Activated naive CD8-positive, alpha-beta T cell (primary cell): ENCODE measurements around the gene BHLHE40.

Experiments used
- H3K27ac Mint-ChIP-seq: one replicate; pipeline ENCODE4 v1.8.0; 2021; ENCODE audit warnings: mixed read lengths
- H3K27me3 Mint-ChIP-seq: one replicate; pipeline ENCODE4 v1.8.0; 2021; ENCODE audit warnings: mixed read lengths
- H3K36me3 Mint-ChIP-seq: one replicate; pipeline ENCODE4 v1.8.0; 2021; ENCODE audit warnings: mixed read lengths
- H3K4me1 Mint-ChIP-seq: one replicate; pipeline ENCODE4 v1.8.0; 2021; ENCODE audit warnings: low read depth, mixed read lengths
- H3K4me3 Mint-ChIP-seq: one replicate; pipeline ENCODE4 v1.8.0; 2021; ENCODE audit warnings: mild to moderate bottlenecking, mixed read lengths
- H3K9me3 Mint-ChIP-seq: one replicate; pipeline ENCODE4 v1.8.0; 2021; ENCODE audit warnings: low read depth, mixed read lengths

BHLHE40 gene

DNA sequence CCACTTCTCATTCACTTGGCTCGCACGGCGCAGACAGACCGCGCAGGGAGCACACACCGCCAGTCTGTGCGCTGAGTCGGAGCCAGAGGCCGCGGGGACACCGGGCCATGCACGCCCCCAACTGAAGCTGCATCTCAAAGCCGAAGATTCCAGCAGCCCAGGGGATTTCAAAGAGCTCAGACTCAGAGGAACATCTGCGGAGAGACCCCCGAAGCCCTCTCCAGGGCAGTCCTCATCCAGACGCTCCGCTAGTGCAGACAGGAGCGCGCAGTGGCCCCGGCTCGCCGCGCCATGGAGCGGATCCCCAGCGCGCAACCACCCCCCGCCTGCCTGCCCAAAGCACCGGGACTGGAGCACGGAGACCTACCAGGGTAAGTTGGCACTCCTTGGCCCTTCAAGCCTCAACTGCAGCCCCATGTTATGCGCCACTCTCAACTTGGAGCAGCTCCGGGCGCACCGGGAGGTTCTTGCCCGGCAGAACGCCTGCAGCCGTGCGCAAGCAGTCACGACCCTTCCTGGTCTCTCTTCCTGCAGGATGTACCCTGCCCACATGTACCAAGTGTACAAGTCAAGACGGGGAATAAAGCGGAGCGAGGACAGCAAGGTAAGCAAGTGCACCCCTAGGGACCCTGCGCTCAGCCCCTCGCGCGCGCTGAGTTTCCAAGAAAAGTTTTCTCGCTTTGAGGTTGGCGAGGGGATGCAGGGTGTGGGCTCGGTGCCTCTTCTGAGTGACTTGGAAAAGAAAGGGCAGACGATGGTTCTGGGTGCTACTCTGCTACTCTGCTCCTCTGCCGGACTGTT, at the start of gene BHLHE40:
Gene BHLHE40, plus strand, starts transcription at position 10 of the 801 bp plus-strand sequence. Its CDS starts 282 bp downstream, at position 292.
- Mint-ChIP-seq H3K9me3 (no peaks in the 10 kb centered on the region), H3K36me3 (peaks cover 16% of the 10 kb centered on the region), H3K27me3 (no peaks in the 10 kb centered on the region), H3K4me1 (peaks cover 55% of the 10 kb centered on the region), H3K4me3 (peak within 1 kb of the TSS; percentile 98), H3K27ac (peak within 1 kb of the TSS; percentile 98)

DNA sequence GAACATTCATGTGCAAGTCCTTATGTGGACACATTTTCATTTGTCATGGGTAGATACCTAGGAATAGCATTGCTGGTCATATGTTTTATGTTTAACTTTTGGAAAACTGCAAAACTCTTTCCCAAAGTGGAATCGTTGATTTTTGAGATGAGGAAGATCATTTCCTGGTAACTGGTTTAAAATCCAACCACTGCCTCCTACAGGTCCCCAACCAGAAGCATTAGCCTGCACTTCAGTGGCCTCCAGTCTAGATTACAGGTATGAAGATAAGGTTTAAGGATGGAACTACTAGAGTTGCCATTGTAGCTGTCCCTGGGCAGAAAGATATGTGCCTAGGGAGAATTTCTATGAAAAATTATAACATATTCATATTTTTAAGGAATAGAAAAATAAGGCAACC, 48.7 kb upstream of the BHLHE40 start:
- H3K4me1 Mint-ChIP-seq: peaks cover 22% of the 10 kb centered on the region
- H3K36me3 Mint-ChIP-seq: no peaks in the 10 kb centered on the region
- H3K4me3 Mint-ChIP-seq: no peak overlapping the region
- H3K9me3 Mint-ChIP-seq: no peaks in the 10 kb centered on the region
- no peaks in the 10 kb centered on the region for H3K27me3 Mint-ChIP-seq
- no peak overlapping the region for H3K27ac Mint-ChIP-seq

DNA sequence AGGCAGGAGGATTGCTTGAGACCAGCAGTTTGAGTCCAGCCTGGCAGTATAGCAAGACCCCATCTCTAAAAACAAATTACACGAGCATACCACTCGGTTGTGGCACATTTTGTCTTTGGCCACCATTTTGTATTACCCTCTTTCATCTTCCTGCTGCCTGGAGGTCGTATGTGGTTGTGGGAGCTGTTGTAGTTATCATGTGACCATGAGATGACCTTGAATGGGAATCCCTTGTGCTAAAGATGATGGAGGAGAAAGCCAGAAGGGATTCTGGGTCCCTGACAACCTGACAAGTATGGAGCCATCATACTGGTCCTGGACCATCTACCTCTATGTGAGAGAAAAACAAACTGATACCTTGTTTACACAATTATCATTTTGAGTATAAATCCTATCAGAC, 45.2 kb upstream of the BHLHE40 start:
- no peaks in the 10 kb centered on the region for H3K9me3 Mint-ChIP-seq
- H3K27ac Mint-ChIP-seq: no peak overlapping the region

DNA sequence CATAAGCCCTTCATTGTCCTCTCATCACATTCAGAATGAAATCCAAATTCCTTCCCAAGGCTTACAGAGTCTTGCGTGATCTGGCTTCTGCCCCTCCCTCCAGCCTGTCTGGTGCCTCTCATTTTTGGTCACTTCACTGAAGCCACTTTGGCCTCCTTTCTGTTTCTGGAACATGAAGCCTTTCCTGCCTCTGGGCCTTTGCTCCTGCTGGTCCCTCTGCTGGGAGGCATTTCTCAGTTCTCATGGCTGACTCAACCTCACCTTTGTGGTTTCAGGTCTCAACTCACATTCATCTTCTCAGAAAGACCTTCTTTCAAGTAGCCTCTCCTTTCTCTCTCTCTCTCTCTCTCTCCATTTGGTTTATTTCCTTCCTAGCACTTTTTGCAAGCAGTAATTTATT, 43.9 kb upstream of the BHLHE40 start:
- Mint-ChIP-seq H3K4me3 (no peak overlapping the region), H3K9me3 (no peaks in the 10 kb centered on the region), H3K4me1 (peaks cover 15% of the 10 kb centered on the region), H3K36me3 (peaks cover 2% of the 10 kb centered on the region), H3K27me3 (no peaks in the 10 kb centered on the region), H3K27ac (peak overlapping the region; percentile 54)

More for the DNA sequence above, 45.2 kb upstream of the BHLHE40 start:
- Mint-ChIP-seq H3K36me3 (peaks cover 2% of the 10 kb centered on the region), H3K4me1 (peaks cover 15% of the 10 kb centered on the region), H3K4me3 (no peak overlapping the region), H3K27me3 (no peaks in the 10 kb centered on the region)

DNA sequence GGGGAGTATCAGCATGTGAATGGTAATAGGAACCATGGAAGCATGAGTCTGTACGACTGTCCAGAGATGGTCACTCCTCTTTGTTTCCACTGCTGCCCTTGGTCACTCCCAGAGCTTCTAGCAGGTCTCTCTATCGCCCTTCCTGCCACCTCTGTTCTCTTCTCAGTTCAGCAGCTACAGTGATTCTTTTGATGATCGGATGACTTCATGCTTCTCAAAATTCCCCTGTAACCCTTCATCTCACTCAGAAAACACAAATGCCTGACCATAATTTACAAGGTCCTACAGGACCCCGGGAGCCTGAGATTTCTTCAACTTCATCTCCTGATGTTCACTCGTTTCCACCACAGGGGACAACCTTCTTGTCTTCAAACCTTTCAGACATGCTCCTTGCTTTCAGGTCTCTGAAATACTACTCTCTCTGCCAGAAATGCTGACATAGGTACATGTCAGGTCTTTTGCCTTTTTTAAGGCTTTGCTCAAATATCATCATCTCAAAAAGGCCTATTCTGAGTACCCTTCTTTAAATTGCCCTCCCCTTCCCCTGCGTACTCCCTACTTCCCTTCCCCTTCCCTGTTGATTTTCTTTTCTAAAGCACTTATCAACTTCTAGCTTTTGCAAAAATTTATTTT, 42.1 kb upstream of the BHLHE40 start:
- no peak overlapping the region for H3K27ac Mint-ChIP-seq
- no peaks in the 10 kb centered on the region for H3K27me3 Mint-ChIP-seq
- peaks cover 15% of the 10 kb centered on the region for H3K4me1 Mint-ChIP-seq
- no peak overlapping the region for H3K4me3 Mint-ChIP-seq
- no peaks in the 10 kb centered on the region for H3K9me3 Mint-ChIP-seq
- H3K36me3 Mint-ChIP-seq: peaks cover 2% of the 10 kb centered on the region

DNA sequence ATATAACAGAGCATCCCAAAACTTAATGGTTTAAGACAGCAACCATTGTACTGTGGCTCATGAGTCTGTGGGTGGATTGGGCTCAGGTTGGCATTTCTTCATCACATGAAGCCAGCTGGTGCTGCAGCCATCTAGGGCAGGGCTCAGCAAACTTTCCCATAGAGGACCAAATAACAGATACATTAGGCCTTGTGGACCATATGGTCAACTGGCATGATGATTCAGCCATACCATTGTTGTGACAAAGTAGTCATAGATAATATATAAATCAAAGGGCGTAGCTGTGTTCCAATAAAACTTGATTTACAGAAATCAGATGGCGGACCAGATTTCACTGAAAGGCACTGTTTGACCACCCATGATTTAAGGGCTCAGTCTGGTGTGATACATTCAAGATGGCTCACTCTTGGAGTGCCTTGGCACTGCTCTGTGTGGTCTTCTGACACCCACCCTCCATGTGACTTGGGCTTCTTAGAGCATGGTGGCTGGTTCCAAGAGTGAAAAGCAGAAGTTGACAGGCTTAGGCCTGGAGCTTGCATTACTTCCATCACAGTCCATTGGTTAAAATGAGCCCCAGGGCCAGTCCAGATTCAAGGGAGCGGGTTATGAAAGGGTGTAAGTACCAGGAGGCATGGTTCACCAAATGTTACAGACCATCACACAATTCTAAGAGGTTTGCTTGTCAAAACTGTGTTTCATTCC, 40.8 kb upstream of the BHLHE40 start:
- no peaks in the 10 kb centered on the region for H3K9me3 Mint-ChIP-seq
- H3K4me1 Mint-ChIP-seq: peaks cover 15% of the 10 kb centered on the region

DNA sequence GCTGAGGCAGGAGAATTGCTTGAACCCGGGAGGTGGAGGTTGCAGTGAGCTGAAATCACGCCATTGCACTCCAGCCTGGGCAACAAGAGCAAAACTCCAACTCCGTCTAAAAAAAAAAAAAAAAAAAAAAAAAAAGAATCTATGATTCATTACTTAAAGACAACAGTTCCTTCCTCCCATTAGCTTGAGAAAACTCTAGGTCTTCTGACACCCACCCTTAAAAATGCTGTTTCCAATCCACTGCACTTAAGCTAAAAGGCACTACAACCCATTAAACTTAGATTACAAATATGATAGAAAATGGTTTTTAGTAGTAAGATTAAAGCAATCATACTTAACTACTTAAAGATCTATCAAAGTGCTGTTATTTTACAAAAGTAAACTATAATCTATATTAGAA, 40.0 kb upstream of the BHLHE40 start:
- peaks cover 14% of the 10 kb centered on the region for H3K4me1 Mint-ChIP-seq
- no peak overlapping the region for H3K4me3 Mint-ChIP-seq
- no peaks in the 10 kb centered on the region for H3K9me3 Mint-ChIP-seq
- H3K27me3 Mint-ChIP-seq: no peaks in the 10 kb centered on the region
- H3K27ac Mint-ChIP-seq: no peak overlapping the region
- peaks cover 2% of the 10 kb centered on the region for H3K36me3 Mint-ChIP-seq

More for the DNA sequence above, 40.8 kb upstream of the BHLHE40 start:
- Mint-ChIP-seq H3K27me3 (no peaks in the 10 kb centered on the region), H3K27ac (no peak overlapping the region), H3K36me3 (peaks cover 2% of the 10 kb centered on the region), H3K4me3 (no peak overlapping the region)

DNA sequence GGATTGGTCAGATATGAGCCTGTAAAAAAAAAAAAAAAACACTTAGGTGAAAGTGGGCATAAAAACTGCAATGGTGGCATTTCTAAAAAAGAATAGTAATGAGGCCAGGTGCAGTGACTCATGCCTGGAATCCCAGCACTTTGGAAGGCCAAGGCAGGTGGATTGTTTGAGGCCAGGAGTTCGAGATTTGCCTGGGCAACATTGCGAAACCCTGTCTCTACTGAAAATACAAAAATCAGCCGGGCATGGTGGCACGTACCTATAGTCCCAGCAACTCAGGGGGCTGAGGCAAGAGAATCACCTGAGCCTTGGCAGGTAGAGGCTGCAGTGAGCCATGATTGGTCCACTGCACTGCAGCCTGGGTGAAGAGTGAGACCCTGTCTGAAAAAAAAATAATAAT, 38.3 kb upstream of the BHLHE40 start:
- H3K9me3 Mint-ChIP-seq: no peaks in the 10 kb centered on the region
- H3K27ac Mint-ChIP-seq: no peak overlapping the region
- H3K4me1 Mint-ChIP-seq: peaks cover 6% of the 10 kb centered on the region
- no peaks in the 10 kb centered on the region for H3K27me3 Mint-ChIP-seq
- peaks cover 2% of the 10 kb centered on the region for H3K36me3 Mint-ChIP-seq
- no peak overlapping the region for H3K4me3 Mint-ChIP-seq

DNA sequence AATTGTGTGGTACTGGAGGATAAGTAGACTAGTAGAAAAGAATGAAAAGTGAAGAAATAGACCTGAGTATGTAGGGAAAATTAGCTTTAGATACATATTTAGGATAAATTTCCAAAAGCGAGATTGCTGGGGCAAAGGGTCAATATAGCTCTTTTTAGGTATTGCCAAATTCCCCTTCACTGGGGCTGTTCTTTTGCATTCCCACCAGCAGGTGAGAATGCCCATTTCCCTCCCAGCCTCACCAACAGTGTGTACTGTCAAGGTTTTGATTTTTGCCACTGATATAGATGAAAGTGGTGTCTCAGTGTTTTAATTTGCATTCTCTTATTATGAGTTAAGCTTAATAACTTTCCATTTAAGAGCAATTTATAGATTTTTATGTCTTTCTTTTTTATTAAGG, 35.7 kb upstream of the BHLHE40 start:
- no peaks in the 10 kb centered on the region for H3K27me3 Mint-ChIP-seq
- H3K4me1 Mint-ChIP-seq: no peaks in the 10 kb centered on the region
- H3K4me3 Mint-ChIP-seq: no peak overlapping the region
- H3K9me3 Mint-ChIP-seq: no peaks in the 10 kb centered on the region
- no peaks in the 10 kb centered on the region for H3K36me3 Mint-ChIP-seq
- no peak overlapping the region for H3K27ac Mint-ChIP-seq

DNA sequence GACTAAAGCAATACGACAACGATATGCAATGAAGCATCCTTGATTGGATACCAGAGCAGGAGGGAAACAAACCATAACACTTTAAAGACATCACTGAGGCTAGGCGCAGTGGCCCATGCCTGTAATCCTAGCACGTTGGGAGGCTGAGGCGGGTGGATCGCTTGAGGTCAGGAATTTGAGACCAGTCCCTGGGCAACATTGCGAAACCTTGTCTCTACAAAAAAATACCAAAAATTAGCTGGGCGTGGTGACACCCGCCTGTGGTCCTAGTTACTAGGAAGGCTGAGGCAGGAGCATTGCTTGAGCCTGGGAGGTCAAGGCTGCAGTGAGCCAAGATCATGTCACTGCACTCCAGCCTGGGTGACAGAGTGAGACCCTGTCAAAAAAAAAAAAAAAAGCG, 33.9 kb upstream of the BHLHE40 start:
- Mint-ChIP-seq H3K27me3 (no peaks in the 10 kb centered on the region), H3K27ac (no peak overlapping the region), H3K4me1 (no peaks in the 10 kb centered on the region), H3K4me3 (no peak overlapping the region), H3K36me3 (no peaks in the 10 kb centered on the region), H3K9me3 (no peaks in the 10 kb centered on the region)

DNA sequence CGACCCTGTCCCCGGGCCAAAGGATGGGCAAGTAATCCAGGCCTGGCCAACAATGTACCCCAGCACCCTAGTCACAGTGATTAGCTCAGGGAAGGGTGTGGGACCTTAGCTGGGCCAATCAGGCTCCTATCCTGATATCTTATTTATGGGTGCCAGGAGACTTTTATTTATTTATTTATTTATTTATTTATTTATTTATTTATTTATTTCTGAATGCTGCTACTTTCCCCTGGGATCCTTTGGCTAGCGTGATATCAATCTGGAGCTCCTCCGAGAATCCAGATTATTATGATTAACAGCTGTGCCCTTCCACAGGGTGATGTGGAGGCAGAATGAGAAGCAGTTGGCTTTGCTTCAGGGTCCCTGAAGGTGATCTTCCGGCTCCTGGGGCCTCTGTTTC, 32.2 kb upstream of the BHLHE40 start:
- H3K4me1 Mint-ChIP-seq: no peaks in the 10 kb centered on the region
- H3K27ac Mint-ChIP-seq: no peak overlapping the region
- no peaks in the 10 kb centered on the region for H3K27me3 Mint-ChIP-seq
- H3K36me3 Mint-ChIP-seq: no peaks in the 10 kb centered on the region
- H3K4me3 Mint-ChIP-seq: no peak overlapping the region
- H3K9me3 Mint-ChIP-seq: no peaks in the 10 kb centered on the region

DNA sequence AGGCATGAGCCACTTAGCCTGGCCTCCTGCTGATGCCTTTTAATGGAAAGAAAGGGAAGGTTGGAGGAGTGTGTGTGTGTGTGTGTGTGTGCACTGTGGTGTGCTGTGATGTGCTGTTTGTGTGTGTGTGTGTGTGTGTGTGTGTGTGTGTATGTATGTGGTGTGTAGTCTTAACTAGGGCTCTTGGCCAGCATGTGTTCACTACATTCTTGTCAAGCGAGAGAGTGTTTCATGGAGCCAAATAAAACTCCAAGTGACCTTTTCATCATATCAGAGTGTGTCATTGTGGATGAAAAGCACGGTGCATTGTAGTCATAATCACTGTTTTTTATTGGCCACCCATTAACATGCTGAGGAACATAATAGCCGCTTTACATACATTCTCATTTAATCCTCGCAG, 30.8 kb upstream of the BHLHE40 start:
- Mint-ChIP-seq H3K27me3 (no peaks in the 10 kb centered on the region), H3K9me3 (no peaks in the 10 kb centered on the region), H3K4me3 (no peak overlapping the region), H3K4me1 (no peaks in the 10 kb centered on the region), H3K36me3 (no peaks in the 10 kb centered on the region), H3K27ac (no peak overlapping the region)

DNA sequence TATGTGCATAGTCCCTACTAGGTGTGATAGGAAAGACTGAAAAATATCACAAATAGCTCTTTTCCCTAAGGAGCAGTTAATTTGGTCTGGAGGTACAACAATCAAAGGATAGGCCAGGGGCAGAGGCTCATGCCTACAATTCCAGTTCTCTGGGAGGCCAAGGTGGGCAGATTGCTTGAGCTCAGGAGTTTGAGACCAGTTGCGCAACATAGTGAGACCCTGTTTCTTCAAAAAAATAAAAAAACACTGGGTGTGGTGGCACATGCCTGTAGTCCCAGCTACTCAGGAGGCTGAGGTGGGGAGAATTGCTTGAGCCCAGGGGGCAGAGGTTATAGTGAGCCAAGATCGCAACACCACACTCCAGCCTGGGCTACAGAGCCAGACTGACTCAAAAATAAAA, 30.2 kb upstream of the BHLHE40 start:
- H3K36me3 Mint-ChIP-seq: no peaks in the 10 kb centered on the region

DNA sequence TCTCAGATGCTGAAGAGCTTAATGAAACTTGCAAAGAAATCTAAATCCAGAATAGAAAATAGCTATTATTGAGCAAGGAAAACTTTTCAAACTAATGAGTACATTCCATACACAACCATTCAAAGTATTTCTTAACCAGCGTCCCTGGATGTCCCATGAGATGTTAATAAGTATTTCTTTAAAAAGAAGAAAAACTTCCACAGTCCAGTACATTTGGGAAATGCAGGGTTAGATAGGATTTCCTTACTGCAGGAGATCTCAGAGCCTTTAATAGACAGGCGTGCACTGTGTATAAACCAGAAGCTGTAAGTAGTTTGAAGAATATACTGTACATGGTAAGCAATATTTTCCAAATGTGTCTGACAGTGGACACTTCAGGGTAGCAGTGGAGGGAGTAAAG, 29.6 kb upstream of the BHLHE40 start:
- Mint-ChIP-seq H3K27ac (no peak overlapping the region), H3K4me3 (no peak overlapping the region), H3K36me3 (no peaks in the 10 kb centered on the region), H3K27me3 (no peaks in the 10 kb centered on the region), H3K4me1 (no peaks in the 10 kb centered on the region), H3K9me3 (no peaks in the 10 kb centered on the region)

More for the DNA sequence above, 30.2 kb upstream of the BHLHE40 start:
- Mint-ChIP-seq H3K27me3 (no peaks in the 10 kb centered on the region), H3K9me3 (no peaks in the 10 kb centered on the region), H3K4me1 (no peaks in the 10 kb centered on the region), H3K27ac (no peak overlapping the region), H3K4me3 (no peak overlapping the region)

DNA sequence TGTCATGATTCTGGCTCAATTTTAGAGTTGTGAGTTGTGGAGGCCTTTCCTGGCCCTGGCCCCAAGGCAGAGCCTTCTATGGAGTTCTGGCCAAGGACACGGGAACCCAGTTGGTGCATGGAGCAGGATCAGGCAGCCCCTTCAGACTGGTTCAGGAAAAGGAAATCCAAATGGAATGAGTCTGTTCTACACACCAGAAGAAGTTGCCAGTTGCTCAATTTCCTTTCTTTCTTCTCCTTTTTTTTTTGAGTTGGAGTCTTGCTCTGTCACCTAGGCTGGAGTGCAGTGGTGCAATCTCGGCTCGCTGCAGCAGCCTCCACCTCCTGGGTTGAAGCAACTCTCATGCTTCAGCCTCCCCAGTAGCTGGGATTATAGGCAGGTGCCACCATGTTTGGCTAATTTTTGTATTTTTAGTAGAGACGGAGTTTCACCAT, 28.9 kb upstream of the BHLHE40 start:
- no peaks in the 10 kb centered on the region for H3K27me3 Mint-ChIP-seq
- no peak overlapping the region for H3K4me3 Mint-ChIP-seq
- peak overlapping the region; percentile 16 for H3K27ac Mint-ChIP-seq
- H3K36me3 Mint-ChIP-seq: no peaks in the 10 kb centered on the region
- no peaks in the 10 kb centered on the region for H3K4me1 Mint-ChIP-seq
- no peaks in the 10 kb centered on the region for H3K9me3 Mint-ChIP-seq
